ENCODE measurements around the gene NT5C. TPM values are rescaled to one million over a fixed set of nuclear protein-coding genes. Genes with fewer than 3 reads are reported as not detected.
"Not testable (repeated sequence)": the region's sequence is repeated elsewhere in the genome, so short reads cannot be mapped to it uniquely, and the experiment has no call there.

NT5C gene
- total and polyA plus RNA-seq, 4 experiments from 2014 or later = 22.4 to 46.6 (median 36.3) TPM

- no peak overlapping the region for H3K27ac ChIP-seq (ENCODE audit: low read depth, low read length)
- Mint-ChIP-seq H3K4me1 (peaks cover 8 to 22% (median 11%) of the 10 kb centered on the region in 4 donors), H3K36me3 (peaks cover 3 to 15% of the 10 kb centered on the region in 2 donors), H3K4me3 (peak overlapping the region in 1 of 8 donors; percentile 43), H3K27me3 (no peaks in the 10 kb centered on the region), H3K9me3 (no peaks in the 10 kb centered on the region), H3K27ac (peak overlapping the region in 3 of 7 donors; percentile 11 to 72 (median 35))
- POLR2A ChIA-PET (ENCODE audit: partially characterized antibody) = interaction anchor here (1.5 kb wide), 1 partner anchor 22 kb away, joined by 3 read pairs; no protein-coding TSS in a partner anchor
- H3K4me1 ChIP-seq (ENCODE audit: insufficient read depth, low read length) = peaks cover 13% of the 10 kb centered on the region
- DNase-seq = no peak
- H3K4me3 ChIP-seq (ENCODE audit: low read length in 2 of 2) = no peak overlapping the region
- CTCF ChIA-PET (ENCODE audit: partially characterized antibody) = interaction anchor here (0.6 kb wide), 1 partner anchor 65 kb away, joined by 3 read pairs; no protein-coding TSS in a partner anchor
- H3K9me3 ChIP-seq (ENCODE audit: control insufficient read depth in 1 of 2, low read length in 2 of 2) = no peaks in the 10 kb centered on the region
- intact Hi-C loops (cut with micrococcal nuclease) = no loop called here
- no peaks in the 10 kb centered on the region for H3K36me3 ChIP-seq (ENCODE audit: insufficient read depth, low read length)
- no peaks in the 10 kb centered on the region for H3K27me3 ChIP-seq (ENCODE audit: insufficient read depth, low read length)
Measured at GRCh38 chr17:75135946-75136345, 4.4 kb upstream of the NT5C start.

- no peak overlapping the region for H3K27ac ChIP-seq (ENCODE audit: low read depth, low read length)
- Mint-ChIP-seq H3K27ac (peak overlapping the region in 5 of 7 donors; percentile 3 to 83 (median 36)), H3K4me3 (peak overlapping the region in 1 of 8 donors; percentile 63), H3K36me3 (peaks cover 3 to 18% of the 10 kb centered on the region in 2 donors), H3K27me3 (no peaks in the 10 kb centered on the region), H3K9me3 (no peaks in the 10 kb centered on the region), H3K4me1 (peaks cover 8 to 22% (median 11%) of the 10 kb centered on the region in 4 donors)
- H3K36me3 ChIP-seq (ENCODE audit: insufficient read depth, low read length) = no peaks in the 10 kb centered on the region
- no peaks in the 10 kb centered on the region for H3K27me3 ChIP-seq (ENCODE audit: insufficient read depth, low read length)
- no peak overlapping the region for H3K4me3 ChIP-seq (ENCODE audit: low read length in 2 of 2)
- no peak for DNase-seq
- CTCF ChIA-PET (ENCODE audit: partially characterized antibody) = interaction anchor here (0.6 kb wide), 1 partner anchor 66 kb away, joined by 3 read pairs; no protein-coding TSS in a partner anchor
- no peaks in the 10 kb centered on the region for H3K9me3 ChIP-seq (ENCODE audit: control insufficient read depth in 1 of 2, low read length in 2 of 2)
- peaks cover 11% of the 10 kb centered on the region for H3K4me1 ChIP-seq (ENCODE audit: insufficient read depth, low read length)
- POLR2A ChIA-PET (ENCODE audit: partially characterized antibody) = interaction anchor here (1.5 to 1.8 kb wide), 2 partner anchors 19 to 22 kb away, joined by 3 to 4 read pairs; partner anchors contain the start of gene JPT1
- intact Hi-C loops (cut with micrococcal nuclease) = no loop called here
Measured at GRCh38 chr17:75135452-75135851, 3.9 kb upstream of the NT5C start.

GRCh38 chr17:75133607-75134347 lies 2.2 kb upstream of the NT5C start:
- not testable (repeated sequence) for H3K36me3 ChIP-seq (ENCODE audit: insufficient read depth, low read length); DNase-seq; H3K27ac ChIP-seq (ENCODE audit: low read depth, low read length); H3K4me3 ChIP-seq (ENCODE audit: low read length in 2 of 2); H3K4me3 Mint-ChIP-seq; H3K27me3 Mint-ChIP-seq; H3K9me3 Mint-ChIP-seq; H3K9me3 ChIP-seq (ENCODE audit: control insufficient read depth in 1 of 2, low read length in 2 of 2); H3K27me3 ChIP-seq (ENCODE audit: insufficient read depth, low read length)
- H3K4me1 ChIP-seq (ENCODE audit: insufficient read depth, low read length) = peaks cover 16% of the 10 kb centered on the region
- intact Hi-C loops (cut with micrococcal nuclease) = loop anchor here (5.0 kb wide), 1 partner anchor 39 kb away; no protein-coding TSS in a partner anchor
- POLR2A ChIA-PET (ENCODE audit: partially characterized antibody) = interaction anchor here (1.1 to 6.9 kb wide), 3 partner anchors 11 to 21 kb away, joined by 3 to 97 read pairs (median 4); partner anchors contain the start of genes ARMC7 and JPT1
- Mint-ChIP-seq H3K36me3 (peaks cover 0 to 20% of the 10 kb centered on the region in 2 donors), H3K27ac (peak overlapping the region in 2 of 7 donors; percentile 12 to 17), H3K4me1 (peaks cover 7 to 18% (median 10%) of the 10 kb centered on the region in 4 donors)
- CTCF ChIA-PET (ENCODE audit: partially characterized antibody) = interaction anchor here (1.1 to 5.8 kb wide), 3 partner anchors 10 to 69 kb away, joined by 4 to 127 read pairs (median 17); partner anchors contain the start of gene ARMC7

- Mint-ChIP-seq H3K36me3 (peaks cover 0 to 20% of the 10 kb centered on the region in 2 donors), H3K9me3 (no peaks in the 10 kb centered on the region), H3K27ac (peak overlapping the region in 1 of 7 donors; percentile 61), H3K4me1 (peaks cover 8 to 18% (median 11%) of the 10 kb centered on the region in 4 donors), H3K4me3 (peak overlapping the region in 4 of 8 donors; percentile 10 to 90 (median 36)), H3K27me3 (no peaks in the 10 kb centered on the region)
- H3K27me3 ChIP-seq (ENCODE audit: insufficient read depth, low read length) = no peaks in the 10 kb centered on the region
- H3K4me3 ChIP-seq (ENCODE audit: low read length in 2 of 2) = no peak overlapping the region
- intact Hi-C loops (cut with micrococcal nuclease) = loop anchor here (5.0 kb wide), 1 partner anchor 39 kb away; no protein-coding TSS in a partner anchor
- H3K36me3 ChIP-seq (ENCODE audit: insufficient read depth, low read length) = peaks cover 5% of the 10 kb centered on the region
- POLR2A ChIA-PET (ENCODE audit: partially characterized antibody) = interaction anchor here (1.1 to 6.9 kb wide), 4 partner anchors 12 to 47 kb away, joined by 3 to 97 read pairs (median 8); partner anchors contain the start of gene ARMC7
- no peak overlapping the region for H3K27ac ChIP-seq (ENCODE audit: low read depth, low read length)
- CTCF ChIA-PET (ENCODE audit: partially characterized antibody) = interaction anchor here (1.0 to 5.8 kb wide), 6 partner anchors 12 to 80 kb away, joined by 3 to 127 read pairs (median 14); partner anchors contain the start of gene ARMC7
- H3K9me3 ChIP-seq (ENCODE audit: control insufficient read depth in 1 of 2, low read length in 2 of 2) = no peaks in the 10 kb centered on the region
- peaks cover 16% of the 10 kb centered on the region for H3K4me1 ChIP-seq (ENCODE audit: insufficient read depth, low read length)
- no peak for DNase-seq
Measured at GRCh38 chr17:75133001-75133400, 1.5 kb upstream of the NT5C start.

- not testable (repeated sequence) for H3K9me3 ChIP-seq (ENCODE audit: control insufficient read depth in 1 of 2, low read length in 2 of 2); H3K27me3 ChIP-seq (ENCODE audit: insufficient read depth, low read length); DNase-seq; H3K9me3 Mint-ChIP-seq; H3K36me3 ChIP-seq (ENCODE audit: insufficient read depth, low read length); H3K27me3 Mint-ChIP-seq
- POLR2A ChIA-PET (ENCODE audit: partially characterized antibody) = interaction anchor here (0.9 to 6.9 kb wide), 15 partner anchors 8 to 274 kb away, joined by 3 to 97 read pairs (median 6); partner anchors contain the start of genes ARMC7, GGA3, GRB2 and JPT1
- H3K4me3 Mint-ChIP-seq = peak overlapping the region; percentile 84 to 91 (median 86)
- H3K36me3 Mint-ChIP-seq = peaks cover 0 to 20% of the 10 kb centered on the region in 2 donors
- intact Hi-C loops (cut with micrococcal nuclease) = loop anchor here (5.0 kb wide), 1 partner anchor 40 kb away; no protein-coding TSS in a partner anchor
- Histone ChIP-seq H3K4me1 (ENCODE audit: insufficient read depth, low read length) (peaks cover 16% of the 10 kb centered on the region), H3K4me3 (ENCODE audit: low read length in 2 of 2) (peak overlapping the region in 1 of 2 donors; percentile 74), H3K27ac (ENCODE audit: low read depth, low read length) (peak overlapping the region; percentile 80)
- CTCF ChIA-PET (ENCODE audit: partially characterized antibody) = interaction anchor here (1.0 to 5.8 kb wide), 14 partner anchors 9 to 170 kb away, joined by 3 to 127 read pairs (median 9); partner anchors contain the start of genes ARMC7 and JPT1
- peak overlapping the region; percentile 71 to 87 (median 79) for H3K27ac Mint-ChIP-seq
- peaks cover 8 to 18% (median 11%) of the 10 kb centered on the region in 4 donors for H3K4me1 Mint-ChIP-seq
Measured at GRCh38 chr17:75132018-75133000, 767 bp upstream of the NT5C start.

GRCh38 chr17:75130632-75131277 lies 787 bp downstream of the NT5C start:
- intact Hi-C loops (cut with micrococcal nuclease) = loop anchor here (1.0 to 5.0 kb wide), 7 partner anchors 16 to 169 kb away; partner anchors contain the start of genes ARMC7 and NUP85
- Histone ChIP-seq H3K9me3 (ENCODE audit: control insufficient read depth in 1 of 2, low read length in 2 of 2) (no peaks in the 10 kb centered on the region), H3K4me3 (ENCODE audit: low read length in 2 of 2) (peak overlapping the region; percentile 61 to 74), H3K27ac (ENCODE audit: low read depth, low read length) (peak overlapping the region; percentile 80), H3K36me3 (ENCODE audit: insufficient read depth, low read length) (peaks cover 5% of the 10 kb centered on the region), H3K27me3 (ENCODE audit: insufficient read depth, low read length) (no peaks in the 10 kb centered on the region), H3K4me1 (ENCODE audit: insufficient read depth, low read length) (peaks cover 23% of the 10 kb centered on the region)
- Mint-ChIP-seq H3K27me3 (no peaks in the 10 kb centered on the region), H3K27ac (peak overlapping the region; percentile 81 to 92 (median 88)), H3K4me3 (peak overlapping the region; percentile 87 to 91 (median 90)), H3K9me3 (no peaks in the 10 kb centered on the region), H3K36me3 (peaks cover 0 to 13% of the 10 kb centered on the region in 2 donors), H3K4me1 (peaks cover 13 to 26% (median 18%) of the 10 kb centered on the region in 4 donors)
- ChIA-PET POLR2A (ENCODE audit: partially characterized antibody) (interaction anchor here (0.9 to 6.9 kb wide), 17 partner anchors 10 to 275 kb away, joined by 3 to 97 read pairs (median 6); partner anchors contain the start of genes ARMC7, GGA3, GRB2 and JPT1), CTCF (ENCODE audit: partially characterized antibody) (interaction anchor here (0.6 to 5.8 kb wide), 19 partner anchors 8 to 168 kb away, joined by 3 to 127 read pairs (median 5); partner anchors contain the start of genes ARMC7, JPT1 and MRPL58)
- DNase-seq = peak in 4 of 5 donors; percentile 34 to 59 (median 42)
